HG03064 (cell line): Measurements from ENCODE around the gene UBE2J1.
"Not testable (repeated sequence)": the region's sequence is repeated elsewhere in the genome, so short reads cannot be mapped to it uniquely, and the experiment has no call there.

Experiments used
- ATAC-seq: cut with Tn5 transposase; IDR thresholded peaks from one replicate; pipeline ENCODE4 v1.9.1; 2021; ENCODE audit warnings: low read depth; ENCODE audit not compliant: unreplicated experiment

Gene UBE2J1

DNA sequence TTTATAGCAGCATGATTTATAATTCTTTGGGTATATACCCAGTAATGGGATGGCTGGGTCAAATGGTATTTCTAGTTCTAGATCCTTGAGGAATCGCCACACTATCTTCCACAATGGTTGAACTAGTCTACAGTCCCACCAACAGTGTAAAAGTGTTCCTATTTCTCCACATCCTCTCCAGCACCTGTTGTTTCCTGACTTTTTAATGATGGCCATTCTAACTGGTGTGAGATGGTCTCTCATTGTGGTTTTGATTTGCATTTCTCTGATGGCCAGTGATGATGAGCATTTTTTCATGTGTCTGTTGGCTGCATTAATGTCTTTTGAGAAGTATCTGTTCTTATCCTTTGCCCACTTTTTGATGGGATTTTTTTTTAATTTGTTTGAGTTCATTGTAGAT is 57.4 kb downstream of the UBE2J1 start:
- ATAC-seq, result not testable (repeated sequence)

DNA sequence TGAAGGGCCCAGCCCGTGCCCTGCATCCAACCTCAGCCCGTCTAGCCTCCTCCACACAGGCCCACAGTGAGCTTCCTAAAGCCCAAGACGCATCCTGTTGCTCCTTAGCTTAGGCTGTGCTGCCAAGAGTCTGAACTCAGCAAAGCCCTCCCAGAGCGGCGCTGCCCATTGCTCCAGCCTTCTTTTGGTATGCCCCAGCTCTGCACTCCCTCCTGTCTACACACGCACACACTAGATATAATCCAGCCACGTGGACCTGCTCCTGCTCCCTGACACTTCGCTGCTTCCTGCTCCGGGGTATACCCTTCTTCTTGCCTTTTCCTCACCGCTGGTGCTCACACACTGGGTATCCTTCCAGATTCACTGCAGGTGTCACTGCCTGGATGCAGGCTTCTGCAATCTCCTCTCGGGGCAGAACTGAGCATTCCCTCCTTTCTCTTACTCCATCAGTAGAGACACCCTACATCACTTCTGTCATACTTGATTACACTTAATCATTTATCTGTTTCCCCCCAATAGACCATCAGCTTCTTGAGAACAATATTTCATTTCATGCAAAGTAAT is 61.2 kb downstream of the UBE2J1 start:
- no peak for ATAC-seq

GRCh38 chr6:89290401-89291155 is 61.9 kb downstream of the UBE2J1 start:
- no peak for ATAC-seq

GRCh38 chr6:89289710-89290109 is 62.8 kb downstream of the UBE2J1 start:
- no peak for ATAC-seq

GRCh38 chr6:89287351-89288028 is 65.0 kb downstream of the UBE2J1 start:
- no peak for ATAC-seq

DNA sequence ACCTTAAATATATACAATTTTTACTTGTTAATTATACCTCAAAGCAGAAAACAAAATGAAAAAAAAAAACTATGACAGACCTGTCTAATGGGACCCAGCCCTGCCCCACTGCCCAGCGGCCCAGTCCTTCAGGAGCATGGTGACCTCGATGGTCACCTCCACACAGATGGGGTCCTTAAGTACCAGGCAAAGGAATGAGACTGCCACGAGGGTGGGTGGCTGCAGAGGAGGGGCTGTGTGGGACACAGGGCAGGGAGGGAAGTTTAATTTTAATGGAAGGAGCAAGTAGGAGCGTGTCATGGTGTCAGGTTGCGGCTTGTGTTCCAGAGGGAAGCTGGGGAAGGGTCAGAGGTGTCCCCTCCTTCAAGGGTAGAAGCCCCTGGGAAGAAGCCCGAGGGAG is 66.0 kb downstream of the UBE2J1 start:
- ATAC-seq, result no peak

DNA sequence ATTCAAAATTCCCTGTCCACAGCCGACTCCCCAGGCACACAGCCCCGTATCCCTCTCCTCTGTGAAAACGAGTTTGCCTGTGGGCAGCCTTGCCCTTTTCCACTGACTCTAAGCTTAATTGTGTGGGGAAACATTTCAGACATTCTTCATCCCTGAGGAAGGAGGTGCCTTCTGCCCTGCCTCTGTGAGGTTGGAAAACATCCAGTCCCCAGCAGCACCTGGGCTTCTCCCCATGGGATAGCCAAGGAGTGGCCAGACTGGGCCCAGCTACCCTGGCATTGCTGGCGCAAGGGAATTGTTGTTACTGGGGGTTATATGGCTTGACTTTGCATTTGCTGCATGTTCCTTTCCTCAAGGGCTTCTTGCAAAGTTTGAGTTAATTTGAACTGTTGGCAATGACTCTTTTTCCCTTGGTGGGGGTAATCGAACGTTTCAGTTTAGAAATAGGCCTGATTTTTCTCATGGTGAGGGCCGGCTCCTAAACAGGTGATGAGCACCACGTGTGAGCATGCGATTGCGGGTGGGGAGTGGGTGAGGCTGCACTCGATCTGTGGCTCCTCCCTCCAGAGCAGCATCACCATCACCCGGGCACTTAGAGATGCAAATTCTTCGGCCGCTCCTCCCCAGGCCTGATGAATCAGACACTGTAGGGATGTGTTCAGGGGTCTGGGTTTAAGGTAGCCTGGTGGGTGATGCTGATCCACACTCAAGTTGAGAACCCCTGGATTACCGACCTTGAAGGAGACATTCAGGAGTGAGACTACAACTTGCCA is 67.4 kb downstream of the UBE2J1 start:
- ATAC-seq, result no peak

GRCh38 chr6:89284081-89284480 is 68.4 kb downstream of the UBE2J1 start:
- ATAC-seq, result no peak

DNA sequence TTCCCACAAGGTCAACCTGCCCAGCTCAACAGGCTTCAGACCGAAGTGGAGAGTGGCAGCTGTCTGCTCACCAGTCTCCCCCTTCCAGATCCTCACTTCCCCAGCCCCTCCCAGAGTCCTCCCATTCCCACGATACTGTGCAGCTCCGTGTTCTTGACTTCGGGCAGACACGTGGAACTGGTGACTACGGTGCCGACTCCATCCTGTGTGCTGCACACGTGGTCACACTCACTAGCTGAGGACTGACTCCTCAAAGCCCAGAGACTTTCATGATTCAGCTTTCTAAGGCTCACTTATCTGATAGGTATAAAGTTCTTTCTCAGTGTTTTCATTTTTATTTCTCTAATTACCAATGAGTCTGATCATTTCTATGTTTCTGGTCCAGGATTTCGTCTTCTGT is 69.8 kb downstream of the UBE2J1 start:
- no peak for ATAC-seq

DNA sequence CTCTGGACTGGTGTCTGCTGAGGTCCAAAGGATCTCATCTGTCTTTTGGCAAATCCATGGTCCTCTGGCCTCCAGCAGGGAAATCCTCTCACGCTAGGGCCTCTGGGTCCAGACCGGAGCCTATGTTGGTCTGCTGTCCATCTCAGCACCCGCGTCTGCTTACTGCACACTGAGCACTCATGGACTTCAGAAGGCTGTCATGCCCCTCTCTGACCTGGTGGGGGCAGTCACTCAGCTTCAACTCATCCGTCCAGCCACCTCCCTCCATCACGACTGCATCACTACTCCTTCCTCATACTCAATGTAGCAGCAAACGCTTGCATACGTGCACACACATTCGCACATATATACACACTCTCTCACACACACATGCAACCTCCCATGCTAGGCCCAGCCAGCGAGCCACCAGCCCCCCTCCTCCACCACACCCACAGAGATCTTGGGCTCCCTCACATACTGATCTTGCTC is 70.7 kb downstream of the UBE2J1 start:
- peak; percentile 98 for ATAC-seq

GRCh38 chr6:89278956-89279355 is 73.6 kb downstream of the UBE2J1 start:
- ATAC-seq, result no peak
